Choroid plexus epithelial cell (primary cell): Measurements from ENCODE around the gene CSMD2.

Experiments
- DNase-seq: peaks from one replicate; pipeline ENCODE4 v3.0.0-alpha.2; 2010; ENCODE audit warnings: low read depth
- H3K4me3 ChIP-seq: 2 replicates; pipeline ENCODE4 v1.5.1; 2011; ENCODE audit warnings: low read depth, mild to moderate bottlenecking, control low read depth, low read length, moderate library complexity
- TF ChIP-seq, protein P1 (sequence below): conservative IDR thresholded peaks from 2 replicates; pipeline ENCODE4 v1.5.1; 2011; ENCODE audit warnings: low read depth, mild to moderate bottlenecking, control low read depth, inconsistent platforms, low read length, moderate library complexity

CSMD2 gene

DNA sequence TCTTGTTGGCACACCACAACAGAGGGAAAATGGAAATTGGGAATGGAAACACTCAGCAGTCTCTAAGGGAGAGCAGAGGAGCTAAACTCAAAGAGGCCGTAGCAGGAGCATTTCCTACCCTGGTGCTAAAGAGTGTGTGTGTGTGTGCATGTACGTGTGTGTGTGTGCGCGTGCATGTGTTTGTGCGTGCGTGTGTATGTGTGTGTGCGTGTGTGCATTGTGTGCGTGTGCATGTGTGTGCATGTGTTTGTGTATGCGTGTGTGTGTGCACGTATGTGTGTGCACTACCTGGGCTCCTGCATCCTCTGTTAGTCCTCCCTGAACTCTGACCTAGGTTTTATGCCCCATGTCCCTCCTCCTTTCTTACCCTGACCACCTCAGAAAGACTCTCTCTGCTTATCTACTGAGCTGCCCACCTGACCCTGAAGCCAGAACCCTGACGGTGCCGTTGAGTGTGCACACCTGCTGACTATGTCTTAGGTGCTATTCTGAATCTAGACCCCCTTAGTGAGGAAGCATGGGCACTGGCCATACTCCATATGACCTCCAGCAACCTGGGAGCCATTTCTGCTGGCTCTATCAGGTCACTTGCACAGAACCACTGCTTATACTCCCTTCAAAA lies 458.3 kb downstream of the CSMD2 start:
- no peak overlapping the region for H3K4me3 ChIP-seq
- no peak for DNase-seq
- TF ChIP-seq, protein P1, sequence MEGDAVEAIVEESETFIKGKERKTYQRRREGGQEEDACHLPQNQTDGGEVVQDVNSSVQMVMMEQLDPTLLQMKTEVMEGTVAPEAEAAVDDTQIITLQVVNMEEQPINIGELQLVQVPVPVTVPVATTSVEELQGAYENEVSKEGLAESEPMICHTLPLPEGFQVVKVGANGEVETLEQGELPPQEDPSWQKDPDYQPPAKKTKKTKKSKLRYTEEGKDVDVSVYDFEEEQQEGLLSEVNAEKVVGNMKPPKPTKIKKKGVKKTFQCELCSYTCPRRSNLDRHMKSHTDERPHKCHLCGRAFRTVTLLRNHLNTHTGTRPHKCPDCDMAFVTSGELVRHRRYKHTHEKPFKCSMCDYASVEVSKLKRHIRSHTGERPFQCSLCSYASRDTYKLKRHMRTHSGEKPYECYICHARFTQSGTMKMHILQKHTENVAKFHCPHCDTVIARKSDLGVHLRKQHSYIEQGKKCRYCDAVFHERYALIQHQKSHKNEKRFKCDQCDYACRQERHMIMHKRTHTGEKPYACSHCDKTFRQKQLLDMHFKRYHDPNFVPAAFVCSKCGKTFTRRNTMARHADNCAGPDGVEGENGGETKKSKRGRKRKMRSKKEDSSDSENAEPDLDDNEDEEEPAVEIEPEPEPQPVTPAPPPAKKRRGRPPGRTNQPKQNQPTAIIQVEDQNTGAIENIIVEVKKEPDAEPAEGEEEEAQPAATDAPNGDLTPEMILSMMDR = no peak

DNA sequence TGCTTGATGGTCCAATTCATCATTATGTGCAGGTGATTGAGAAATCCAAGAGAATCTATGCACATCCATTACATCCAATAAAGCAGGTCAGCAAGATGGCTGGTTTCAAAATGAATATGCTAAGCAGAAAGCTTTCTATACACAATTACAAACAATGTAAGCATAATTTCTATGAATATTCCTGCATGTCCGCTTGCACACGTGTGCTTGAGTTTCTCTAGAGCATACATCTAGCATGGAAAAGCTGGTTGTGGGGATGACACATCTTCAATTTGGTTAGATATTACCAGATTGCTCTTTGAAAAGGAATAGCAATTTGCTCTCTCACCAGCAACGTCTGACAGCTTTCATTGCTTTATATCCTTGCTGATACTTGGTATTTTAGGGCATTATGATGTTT lies 461.6 kb downstream of the CSMD2 start:
- DNase-seq = no peak
- TF ChIP-seq, protein P1 = no peak
- no peak overlapping the region for H3K4me3 ChIP-seq

DNA sequence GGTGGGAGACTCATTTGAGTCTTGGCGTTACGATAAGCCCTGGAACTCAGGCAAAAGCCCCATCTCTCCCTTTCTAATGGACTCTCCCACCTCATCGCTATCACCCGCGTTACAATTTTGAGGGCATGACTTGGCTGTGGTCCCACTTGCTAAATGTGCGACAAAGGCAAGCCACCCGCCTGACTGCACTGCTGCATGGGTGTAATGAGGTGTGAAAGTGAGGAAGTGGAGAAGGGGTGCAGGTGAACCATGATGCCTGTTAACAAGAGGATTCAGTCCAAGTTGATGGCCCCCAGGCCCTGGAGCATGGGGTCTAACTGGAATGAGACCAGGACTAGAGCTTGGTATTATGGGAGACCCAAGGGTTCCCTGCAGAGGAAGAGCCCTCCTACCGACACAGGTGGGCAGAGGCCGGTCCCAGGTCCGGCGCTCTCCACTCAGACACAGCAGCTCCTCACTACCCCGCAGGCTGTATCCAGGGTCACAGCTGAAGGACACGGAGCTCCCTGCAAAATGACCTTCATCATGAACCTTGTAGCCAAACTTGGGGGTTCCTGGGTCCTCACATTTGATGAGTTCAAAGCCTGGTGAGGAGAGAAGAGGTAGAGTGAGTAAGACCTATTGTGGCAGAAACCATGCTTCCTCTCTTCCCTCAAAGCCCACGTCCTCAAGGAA lies 466.5 kb downstream of the CSMD2 start:
- TF ChIP-seq, protein P1 = no peak
- DNase-seq = no peak
- H3K4me3 ChIP-seq = no peak overlapping the region

DNA sequence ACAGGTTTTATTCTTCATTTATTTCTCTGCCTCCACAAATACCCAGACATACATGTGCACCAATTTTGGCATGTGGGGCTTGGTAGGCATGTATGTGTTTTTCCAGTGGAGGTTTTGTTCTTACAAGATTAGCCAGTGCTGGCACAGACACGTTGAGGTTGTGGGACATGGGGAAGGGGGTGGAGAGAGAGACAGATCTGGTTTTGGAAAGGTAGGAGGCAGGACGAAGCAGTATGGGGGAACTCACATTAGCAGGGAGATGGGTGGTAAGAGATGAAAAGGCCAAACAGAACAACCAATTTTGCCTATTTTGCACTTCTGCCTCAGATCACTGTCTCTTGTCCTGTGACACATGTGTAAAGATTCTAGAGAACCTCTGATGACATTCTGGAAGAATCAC lies 467.2 kb downstream of the CSMD2 start:
- TF ChIP-seq, protein P1 = no peak
- DNase-seq = no peak
- no peak overlapping the region for H3K4me3 ChIP-seq

DNA sequence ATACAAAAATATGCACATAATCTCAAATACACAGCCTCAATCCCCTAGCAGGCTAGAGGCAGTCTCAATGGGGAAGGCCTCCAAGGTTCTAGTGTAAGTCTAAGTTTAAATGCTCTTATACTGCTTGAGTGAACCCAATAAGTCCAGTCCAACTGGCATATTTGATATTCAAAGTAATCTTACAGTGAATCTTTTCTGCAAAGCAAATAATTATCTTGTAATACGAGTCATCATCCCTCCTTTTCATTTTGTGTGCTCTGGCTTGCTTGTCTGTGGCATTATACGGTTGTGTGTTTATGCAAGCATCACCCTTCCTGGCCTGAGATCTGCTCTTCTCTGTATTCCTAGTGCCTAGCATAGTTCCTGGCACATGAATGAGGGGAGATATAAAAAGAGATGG lies 468.1 kb downstream of the CSMD2 start:
- TF ChIP-seq, protein P1 = no peak
- no peak overlapping the region for H3K4me3 ChIP-seq
- DNase-seq = no peak

DNA sequence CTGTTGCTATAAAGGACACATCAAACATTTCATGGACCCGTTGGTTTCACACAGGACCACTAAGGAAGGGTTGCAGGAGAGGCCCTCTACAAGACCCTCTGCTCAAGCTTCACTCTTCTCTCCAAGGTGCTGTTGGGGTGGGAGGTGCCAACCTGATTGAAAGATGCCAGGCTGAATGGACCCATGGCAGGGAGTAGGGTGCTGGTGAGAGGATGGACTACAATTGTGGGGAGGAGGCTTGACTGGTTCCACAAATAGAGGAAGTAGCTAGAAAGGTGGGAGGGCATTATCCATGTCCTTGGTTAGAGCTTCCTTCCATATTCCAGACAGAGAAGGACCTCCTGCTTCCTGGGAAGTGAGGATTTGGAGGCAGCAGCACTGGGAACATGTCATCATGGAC lies 468.7 kb downstream of the CSMD2 start:
- no peak overlapping the region for H3K4me3 ChIP-seq
- no peak for DNase-seq
- TF ChIP-seq, protein P1 = no peak
